ENCODE data around the gene RCBTB2.

Gene RCBTB2

GRCh38 chr13:48528720-48529119 lies 4.2 kb downstream of the RCBTB2 start:
- DNase-seq = no peak

DNA sequence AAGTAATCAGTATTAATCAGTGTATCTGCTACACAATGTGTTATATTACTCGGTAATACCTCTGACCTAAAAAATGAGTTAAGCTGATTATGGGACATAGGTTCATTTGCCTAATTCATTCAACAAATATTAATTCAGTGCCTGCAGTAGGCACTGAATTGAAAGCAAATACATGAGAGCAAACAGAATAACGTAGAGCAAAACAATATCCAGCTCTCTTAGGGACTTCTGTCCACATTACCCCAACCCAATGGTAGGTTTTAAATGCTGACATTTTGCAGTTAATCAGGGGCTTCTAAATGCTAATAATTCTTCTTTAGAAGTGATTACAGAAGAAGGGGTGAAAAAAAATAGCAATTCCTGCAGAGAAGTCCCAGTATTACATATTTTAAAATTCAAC lies 4.9 kb downstream of the RCBTB2 start:
- no peak for DNase-seq

DNA sequence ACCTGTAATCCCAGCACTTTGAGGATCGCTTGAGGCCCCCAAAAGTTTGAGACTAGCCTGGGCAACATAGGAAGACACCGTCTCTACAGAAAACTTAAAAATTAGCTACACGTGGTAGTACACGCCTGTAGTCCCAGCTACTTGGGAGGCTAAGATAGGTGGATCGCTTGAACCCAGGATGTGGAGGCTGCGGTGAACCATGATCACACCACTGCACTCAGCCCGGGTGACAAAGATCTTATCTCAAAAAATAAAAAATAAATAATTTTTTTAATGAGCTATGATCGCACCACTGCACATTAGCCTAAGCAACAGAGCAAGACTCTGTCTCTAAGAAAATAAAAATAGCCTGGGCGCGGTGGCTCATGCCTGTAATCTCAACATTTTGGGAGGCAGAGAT lies 6.6 kb downstream of the RCBTB2 start:
- no peak for DNase-seq

DNA sequence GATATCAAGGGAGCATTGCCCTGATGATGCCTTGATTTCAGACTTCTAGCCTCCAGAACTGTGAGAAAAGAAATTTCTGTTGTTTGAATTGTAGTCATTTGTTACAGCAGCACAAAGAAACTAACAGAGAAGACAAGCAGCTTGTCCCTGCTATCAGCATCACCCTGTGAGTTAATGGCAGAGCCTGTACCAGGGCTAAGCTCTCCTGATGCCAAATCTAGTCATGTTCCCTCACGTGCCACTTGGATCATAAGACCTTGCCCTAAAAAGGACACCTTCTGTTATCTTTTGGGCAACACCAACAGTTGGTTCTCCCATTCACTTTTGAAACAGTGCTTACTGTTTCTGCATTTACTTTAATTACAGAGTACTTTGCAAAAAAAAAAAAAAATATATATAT lies 14.8 kb downstream of the RCBTB2 start:
- no peak for DNase-seq

GRCh38 chr13:48515732-48516131 lies 17.1 kb downstream of the RCBTB2 start:
- no peak for DNase-seq

- no peak for DNase-seq
These were observed 18.1 kb downstream of the RCBTB2 start for GRCh38 chr13:48514793-48515192.

DNA sequence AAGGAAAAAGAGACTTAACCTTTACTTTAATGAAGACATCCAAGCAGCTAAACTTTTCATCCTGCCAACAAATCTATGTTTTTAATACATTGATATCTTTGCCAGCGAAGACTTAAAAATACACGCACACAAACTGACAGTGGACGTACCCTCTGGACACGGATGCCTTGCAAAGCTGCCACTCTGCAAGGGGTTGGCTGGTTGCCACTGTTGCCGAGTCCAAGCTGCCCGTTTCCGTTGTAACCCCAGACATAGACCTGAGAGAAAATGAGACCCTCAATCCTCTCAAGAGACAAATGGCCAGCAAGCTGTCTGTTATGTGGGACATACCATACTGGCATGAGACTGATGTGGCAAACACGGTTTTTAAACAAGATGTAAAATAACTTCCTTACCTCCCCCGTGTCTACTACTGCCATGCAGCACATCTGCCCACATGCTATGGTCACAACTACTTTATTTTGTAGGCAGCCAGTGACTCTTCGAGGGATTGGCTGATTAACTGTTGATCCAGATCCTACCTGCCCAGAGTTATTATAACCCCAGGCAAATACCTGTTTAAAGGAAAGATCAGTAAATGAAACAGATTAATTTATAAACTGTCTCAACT lies 21.2 kb downstream of the RCBTB2 start:
- DNase-seq = no peak

DNA sequence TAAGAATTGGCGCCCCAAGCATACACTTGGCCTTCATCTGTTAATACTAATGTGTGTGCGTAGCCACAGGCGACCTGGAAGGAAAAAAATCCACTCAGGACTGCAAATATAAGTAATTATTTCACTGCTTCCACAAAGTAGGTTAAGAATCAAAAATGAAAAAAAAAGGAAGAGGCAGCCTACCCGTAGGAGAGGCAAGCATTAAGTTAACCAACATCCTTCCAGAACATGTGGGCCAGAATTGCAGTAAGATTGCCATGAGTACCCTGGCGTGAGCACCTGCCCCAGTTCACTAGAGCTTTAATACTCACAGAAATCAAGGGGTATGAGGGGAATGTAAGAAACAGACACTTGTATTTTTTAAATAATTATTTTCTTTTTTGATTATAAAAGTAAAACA lies 22.2 kb downstream of the RCBTB2 start:
- no peak for DNase-seq

DNA sequence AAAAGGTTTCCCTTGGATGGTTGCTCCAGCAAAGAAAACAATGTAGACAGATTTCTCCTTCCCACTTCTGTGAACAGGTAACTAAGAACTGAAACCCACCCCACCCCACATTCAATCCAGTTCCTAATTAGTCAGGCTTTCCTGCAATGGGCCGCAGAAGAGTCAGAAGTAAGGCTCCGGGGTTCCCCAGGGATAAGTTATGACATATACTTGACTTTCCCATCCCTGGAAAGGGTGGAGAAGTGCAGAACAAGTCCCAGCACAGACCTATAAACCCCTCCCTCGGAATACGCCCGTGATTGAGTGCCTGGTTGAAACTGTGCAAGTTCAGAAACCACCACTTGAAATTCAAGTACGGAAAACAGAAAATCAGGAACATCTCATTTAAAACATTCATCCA lies 24.9 kb downstream of the RCBTB2 start:
- DNase-seq = no peak

GRCh38 chr13:48507021-48507420 lies 25.9 kb downstream of the RCBTB2 start:
- DNase-seq = no peak

GRCh38 chr13:48506092-48506701 lies 26.7 kb downstream of the RCBTB2 start:
- DNase-seq = no peak

GRCh38 chr13:48505597-48506091 lies 27.2 kb downstream of the RCBTB2 start:
- DNase-seq = no peak

DNA sequence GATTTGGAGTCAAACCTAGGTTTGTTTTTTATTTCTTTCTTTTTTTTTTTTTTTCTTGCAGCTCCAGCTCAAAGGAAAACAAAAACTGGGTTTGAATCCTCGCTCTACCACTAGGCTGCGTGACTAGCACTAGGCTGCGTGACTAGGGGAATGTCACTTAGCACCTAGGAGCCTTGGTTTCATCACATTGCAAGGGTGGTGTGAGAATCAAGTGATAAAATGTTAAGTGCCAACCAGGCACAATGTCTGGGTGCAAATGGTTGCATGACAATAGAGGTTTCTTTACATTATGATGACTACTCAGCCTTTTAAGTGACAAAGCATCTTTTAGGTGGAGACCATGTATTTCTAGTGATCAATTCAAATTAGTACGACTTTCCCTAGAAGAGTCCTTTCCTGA lies 27.9 kb downstream of the RCBTB2 start:
- no peak for DNase-seq

GRCh38 chr13:48504606-48505005 lies 28.3 kb downstream of the RCBTB2 start:
- no peak for DNase-seq

DNA sequence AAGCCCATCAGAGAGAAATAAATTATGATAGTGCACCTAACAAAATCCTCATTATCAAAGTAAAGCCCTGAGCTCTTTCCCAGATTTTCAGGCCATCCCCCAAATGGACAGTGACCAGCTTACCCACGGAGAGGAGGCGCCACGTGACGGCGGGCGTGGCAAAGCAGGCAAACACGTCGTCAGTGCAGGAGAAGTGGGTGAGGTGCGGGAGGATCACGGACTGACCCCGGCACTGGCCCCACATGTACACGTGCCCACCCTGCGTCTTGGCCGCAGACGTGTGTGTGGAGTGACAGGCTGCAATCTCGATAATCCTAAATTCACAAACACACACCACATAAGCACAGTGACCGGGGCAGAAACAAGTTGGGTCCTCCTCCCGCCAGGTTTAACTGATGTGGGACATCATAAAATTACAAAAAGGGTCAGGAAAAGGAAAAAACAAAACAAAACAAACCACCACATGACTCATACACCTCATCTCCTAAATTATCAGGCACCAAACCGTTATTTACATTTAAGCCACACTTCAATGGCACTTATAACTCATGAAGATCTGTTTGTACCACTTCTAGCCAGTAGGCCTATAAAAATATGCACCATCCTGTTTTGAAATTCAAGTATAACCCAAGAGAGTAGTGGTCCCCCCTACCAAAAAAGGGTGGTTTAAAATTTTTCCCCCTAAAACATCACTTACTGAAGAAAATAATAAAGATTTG lies 30.1 kb downstream of the RCBTB2 start:
- DNase-seq = no peak

- no peak for DNase-seq
These were observed 31.2 kb downstream of the RCBTB2 start for GRCh38 chr13:48501705-48502104.

GRCh38 chr13:48500652-48501197 lies 32.2 kb downstream of the RCBTB2 start:
- peak; percentile 23 for DNase-seq

DNA sequence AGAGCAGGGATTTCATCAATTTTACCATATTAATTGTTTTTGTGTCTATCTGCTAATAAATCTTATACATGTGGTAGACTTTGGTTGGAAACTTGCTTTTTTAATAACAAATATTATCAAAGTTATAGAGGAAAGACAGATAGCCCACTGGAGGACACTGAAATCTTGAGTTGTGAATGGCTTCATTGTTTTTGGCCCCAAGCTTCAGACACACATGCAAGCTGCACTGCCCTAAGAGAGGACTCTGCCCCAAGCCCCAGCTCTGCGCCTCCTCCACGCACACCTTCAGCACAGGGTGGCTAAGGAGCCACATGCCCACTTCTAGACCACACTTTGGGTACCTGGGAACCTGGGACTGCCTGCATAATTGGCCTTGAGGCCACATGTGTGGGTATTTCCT lies 35.2 kb downstream of the RCBTB2 start:
- no peak for DNase-seq

- DNase-seq = no peak
These were observed 36.4 kb downstream of the RCBTB2 start for GRCh38 chr13:48496271-48497161.

DNA sequence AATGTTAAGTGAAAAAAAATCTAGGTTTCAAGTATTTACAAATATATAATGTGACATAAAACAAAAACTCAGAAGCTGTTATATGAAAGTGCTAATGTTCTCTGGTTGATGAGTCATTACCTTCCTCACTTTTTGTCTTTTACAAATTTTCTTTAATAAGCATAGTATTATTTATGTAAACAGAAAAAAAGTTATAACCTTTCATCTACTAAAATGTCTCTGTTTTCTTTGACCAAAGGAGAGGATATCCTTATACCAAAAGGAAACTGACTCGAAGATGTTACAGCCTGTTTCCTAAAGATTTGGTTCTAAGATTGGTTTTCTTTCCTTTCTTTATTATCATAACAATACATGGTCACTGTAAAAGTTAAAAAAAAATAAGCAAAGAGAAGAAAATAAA lies 38.0 kb downstream of the RCBTB2 start:
- DNase-seq = no peak

DNA sequence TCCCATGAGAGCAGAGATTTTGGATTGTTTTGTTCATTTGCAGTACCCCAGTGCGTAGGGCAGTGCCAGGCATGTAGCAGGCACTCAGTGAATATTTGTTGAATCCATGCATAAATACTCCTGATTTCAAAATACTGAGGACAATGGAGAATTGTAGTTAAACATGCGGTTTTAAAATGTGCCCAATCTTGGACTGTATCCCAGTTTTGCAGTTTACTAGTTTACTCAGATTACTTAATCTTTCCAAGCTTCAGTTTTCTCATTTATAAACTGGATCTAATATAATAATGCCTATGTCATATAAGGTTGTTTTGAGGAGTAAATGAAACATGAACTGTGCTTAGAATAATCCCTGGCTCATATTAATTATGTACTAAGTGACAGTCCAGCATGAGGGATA lies 39.0 kb downstream of the RCBTB2 start:
- DNase-seq = no peak

DNA sequence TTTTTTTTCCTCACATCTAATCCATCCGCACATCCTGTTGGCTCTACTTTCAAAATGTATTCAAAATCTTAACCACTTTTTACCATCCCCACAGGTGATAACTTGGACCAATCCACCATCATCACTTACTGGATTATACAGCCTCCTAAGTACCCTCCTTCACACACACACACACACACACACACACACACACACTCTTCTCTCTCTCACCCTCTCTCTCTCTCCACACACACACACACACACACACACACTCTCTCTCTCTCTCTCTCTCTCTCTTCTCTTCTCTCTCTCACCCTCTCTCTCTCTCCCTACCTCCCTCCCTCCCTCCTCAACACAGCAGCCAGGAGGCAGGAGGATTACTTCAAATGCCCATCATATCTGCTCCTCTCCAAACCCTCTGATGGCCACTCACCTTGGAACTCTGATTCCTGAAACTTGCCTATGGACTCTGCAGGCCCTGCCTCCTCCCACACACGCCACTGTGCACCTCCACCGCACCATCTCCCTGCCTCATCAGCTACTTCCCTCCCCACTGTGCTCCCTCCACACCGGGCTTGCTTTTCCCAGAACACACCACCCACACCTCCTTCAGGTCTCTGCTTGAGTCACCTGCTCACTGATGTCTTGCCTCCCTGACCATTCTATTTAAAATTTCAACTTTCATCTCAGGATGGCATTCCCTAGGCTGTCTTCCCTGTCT lies 39.7 kb downstream of the RCBTB2 start:
- DNase-seq = no peak
